TTC549 (cell line): Measurements from ENCODE around the gene CACNA1F.

Experiments used
- FAIRE-seq: peaks from 2 replicates; lab custom pipeline; 2012; peaks lifted over from hg19 to GRCh38; lab: Jason Lieb, UNC

CACNA1F gene

DNA sequence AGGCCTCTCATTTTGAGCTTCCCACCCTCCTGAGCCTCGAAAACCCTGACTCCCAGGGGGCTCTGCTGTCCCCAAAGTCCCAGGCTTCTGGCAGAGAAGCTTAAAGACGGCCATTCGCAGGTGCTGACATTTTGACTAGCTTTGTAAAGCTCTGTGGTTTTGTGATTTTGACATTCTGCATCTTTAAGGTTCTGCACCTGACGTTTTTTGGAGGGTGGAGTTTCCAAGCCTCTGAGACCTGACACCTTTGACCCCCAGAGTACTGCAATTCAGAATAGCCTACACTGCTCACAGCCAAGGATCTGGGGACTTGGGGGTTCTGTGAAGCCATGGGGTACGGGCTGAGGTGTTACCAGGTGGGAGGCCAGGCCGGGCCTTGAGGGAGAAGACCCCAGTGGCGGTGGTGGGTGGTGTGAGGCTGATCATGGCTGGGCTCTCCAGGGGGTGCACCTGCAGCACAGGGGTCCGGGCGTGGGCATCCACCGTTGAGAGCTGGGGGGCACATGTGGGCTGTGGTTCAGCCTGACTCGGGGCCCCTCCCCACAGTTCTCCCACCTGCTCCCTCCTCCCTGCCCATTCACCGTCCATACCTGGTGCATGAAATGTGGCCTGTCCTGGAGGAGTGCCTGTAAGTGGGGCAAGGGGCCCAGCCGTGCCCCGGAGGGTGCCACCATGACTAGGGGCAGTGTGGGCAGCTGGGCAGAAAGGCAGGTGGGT lies 24.1 kb upstream of the CACNA1F start:
- FAIRE-seq, result no peak

DNA sequence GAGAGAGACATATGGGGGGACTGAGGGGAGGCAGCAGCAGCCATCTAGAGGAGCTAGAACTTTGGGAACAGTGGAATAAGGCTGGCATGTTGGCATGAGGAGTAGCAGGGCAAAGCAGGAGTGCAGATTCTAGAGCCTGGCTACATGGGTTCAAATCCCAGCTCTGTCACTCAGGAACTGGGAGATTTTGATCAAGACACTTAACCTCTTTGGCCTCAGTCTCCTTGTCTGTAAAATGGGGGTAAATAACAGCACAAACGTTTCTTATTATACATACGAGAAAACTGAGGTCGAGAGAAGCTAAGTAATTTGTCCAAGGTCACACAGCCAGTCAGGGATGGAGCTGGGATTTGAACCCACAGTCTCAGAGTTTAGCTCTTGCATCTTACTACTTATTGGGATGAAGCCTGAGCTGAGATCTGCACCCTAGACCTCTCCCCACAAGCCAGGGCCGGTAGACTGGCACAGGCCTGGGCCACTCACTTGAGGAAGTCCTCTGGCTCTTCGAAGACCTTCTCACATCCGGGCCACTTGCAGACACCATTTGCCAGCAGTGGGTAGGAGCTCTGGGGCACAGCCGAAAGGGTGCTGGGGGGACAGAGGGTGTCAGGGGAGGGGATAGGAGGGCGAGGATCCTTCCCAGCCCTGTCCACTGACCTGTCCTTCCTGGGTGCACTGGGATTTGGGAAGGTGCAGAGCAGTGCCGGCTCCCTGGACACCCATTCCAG lies 23.3 kb upstream of the CACNA1F start:
- FAIRE-seq, result no peak

DNA sequence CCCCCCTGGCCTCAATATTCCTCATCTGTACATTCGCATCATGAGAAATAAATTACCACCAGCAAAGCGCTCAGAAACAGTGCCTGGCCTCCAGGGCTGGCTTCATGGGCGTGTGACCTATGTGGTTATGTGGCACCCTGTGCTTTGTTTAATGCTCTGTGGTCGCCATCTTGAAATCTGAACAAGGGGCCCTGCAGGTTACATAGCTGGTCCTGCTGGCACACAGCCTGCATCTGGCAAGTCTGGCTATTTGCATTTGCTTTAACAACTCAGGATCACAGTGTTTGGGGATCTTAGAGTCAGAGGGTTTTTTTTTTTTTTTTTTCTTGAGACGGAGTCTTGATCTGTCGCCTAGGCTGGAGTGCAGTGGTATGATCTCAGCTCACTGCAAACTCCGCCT lies 21.5 kb upstream of the CACNA1F start:
- no peak for FAIRE-seq

DNA sequence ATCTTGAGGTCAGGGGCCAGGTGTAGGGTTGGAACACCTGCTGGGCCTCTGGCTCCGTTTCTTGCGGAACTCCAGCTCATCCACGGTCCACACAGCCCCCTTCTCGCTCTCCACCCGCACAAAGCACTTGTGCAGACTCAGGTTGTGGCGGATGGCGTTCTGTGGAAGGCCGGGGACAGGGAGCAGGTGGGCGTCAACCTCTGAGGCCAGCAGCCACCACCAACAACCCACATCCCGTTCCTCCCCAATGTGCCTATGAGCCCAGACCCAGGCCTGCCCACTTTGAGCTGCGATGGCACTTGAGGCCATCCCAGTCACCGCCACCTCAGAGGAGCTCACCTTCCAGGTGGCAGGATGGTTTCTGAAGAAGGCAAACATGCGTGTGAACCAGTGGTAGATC lies 18.2 kb upstream of the CACNA1F start:
- no peak for FAIRE-seq

DNA sequence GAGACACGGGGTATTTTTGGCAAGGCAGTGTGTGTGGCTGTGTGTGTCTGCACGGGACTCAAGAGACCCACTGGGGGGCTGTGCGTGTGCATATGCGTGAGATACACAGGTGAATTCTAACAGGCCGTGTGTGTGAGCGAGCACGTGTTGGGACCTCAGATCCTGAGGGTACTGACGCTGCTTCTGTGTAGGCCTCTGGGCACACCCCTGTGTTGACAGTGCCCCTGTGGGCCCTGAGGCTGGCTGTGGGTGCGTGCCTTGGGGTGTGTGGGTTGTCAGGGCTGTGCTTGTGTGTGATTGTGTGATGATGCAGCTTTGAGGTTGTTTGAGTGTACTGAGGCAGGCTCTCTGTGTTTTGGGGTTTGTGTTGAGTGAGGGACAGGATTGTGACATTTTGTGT lies 17.4 kb upstream of the CACNA1F start:
- FAIRE-seq, result no peak

DNA sequence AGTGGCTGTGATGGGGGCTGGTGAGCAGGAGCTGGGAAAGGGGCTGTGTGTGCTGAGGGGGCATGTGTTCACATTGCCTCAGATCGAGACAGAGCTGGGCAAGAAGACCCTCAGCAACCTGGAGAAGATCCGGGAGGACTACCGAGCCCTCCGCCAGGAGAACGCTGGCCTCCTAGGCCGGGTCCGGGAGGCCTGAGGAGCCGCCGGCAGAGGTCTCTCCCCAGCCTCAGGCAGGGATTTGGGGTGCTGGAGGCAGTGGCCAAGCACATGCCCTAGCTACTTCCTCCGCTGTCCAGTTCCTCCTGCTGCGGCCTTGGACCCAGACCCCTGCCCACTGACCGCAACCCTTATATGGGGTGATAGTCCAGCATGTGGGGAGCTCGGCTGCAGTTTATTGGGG lies 16.9 kb upstream of the CACNA1F start:
- FAIRE-seq, result no peak

DNA sequence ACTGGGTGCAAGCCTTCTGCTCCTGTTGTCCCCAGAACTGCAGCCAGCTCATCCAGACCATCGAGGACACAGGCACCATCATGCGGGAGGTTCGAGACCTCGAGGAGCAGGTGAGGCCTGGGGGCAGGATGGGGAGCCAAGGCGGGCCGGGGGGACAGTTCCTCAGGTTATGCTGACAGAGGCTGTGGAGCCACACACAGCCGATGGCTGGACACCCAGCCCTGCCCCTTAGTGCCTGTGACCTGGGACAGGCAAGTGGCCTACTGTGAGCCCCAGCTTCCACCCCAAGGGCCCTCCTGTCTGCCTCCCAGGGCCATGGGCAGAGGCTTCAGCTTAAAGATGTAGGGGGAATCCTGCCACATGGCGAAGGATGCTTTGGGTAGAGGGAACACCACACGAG lies 16.5 kb upstream of the CACNA1F start:
- FAIRE-seq, result no peak

DNA sequence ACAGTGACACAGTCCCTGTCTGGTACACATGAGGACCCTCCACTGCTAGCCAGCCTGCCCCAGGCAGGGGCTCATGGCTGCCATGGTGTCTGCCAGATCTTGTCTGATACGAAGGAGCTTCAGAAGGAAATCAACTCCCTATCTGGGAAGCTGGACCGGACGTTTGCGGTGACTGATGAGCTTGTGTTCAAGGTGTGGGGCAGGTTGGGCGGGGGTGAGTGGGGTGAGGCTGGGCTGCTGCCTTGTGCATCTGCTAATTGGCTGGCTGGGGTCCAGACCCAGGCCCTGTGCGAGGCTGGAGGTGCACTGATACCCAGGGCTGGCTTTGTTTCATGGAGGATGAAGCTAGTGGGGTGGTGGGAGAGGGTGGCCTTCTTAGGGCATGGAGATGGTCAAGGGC lies 15.9 kb upstream of the CACNA1F start:
- no peak for FAIRE-seq

DNA sequence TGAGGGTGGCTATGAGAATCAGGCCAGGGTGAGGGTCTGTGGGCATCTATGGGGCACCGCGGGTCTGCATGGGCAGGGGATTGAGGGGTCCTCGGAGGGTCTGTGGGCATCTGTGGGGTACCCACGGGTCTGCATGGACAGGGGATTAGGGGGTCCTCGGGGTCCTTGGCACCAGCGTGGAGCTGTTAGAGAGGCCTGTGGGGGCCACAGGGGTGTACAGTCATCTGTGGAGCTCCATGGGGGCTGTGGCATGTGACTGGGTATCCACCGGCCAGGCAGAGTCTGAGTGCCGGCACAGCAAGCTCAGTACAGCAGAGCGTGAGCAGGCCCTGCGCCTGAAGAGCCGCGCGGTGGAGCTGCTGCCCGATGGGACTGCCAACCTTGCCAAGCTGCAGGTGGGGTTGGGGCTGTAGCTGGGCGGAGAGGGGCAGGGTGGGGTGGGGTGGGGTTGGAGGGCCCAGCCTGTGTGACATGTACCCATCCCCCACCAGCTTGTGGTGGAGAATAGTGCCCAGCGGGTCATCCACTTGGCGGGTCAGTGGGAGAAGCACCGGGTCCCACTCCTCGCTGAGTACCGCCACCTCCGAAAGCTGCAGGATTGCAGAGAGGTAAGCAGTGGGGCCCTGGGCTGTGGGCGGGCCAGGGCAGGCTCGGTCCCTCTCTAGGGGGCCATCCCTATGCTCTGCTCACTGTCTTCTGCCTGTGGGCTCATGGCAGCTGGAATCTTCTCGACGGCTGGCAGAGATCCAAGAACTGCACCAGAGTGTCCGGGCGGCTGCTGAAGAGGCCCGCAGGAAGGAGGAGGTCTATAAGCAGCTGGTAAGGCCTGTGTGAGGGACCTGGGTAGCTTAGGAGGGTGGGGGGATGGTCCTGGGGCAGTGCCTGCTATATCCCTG lies 15.0 kb upstream of the CACNA1F start:
- FAIRE-seq, result no peak

DNA sequence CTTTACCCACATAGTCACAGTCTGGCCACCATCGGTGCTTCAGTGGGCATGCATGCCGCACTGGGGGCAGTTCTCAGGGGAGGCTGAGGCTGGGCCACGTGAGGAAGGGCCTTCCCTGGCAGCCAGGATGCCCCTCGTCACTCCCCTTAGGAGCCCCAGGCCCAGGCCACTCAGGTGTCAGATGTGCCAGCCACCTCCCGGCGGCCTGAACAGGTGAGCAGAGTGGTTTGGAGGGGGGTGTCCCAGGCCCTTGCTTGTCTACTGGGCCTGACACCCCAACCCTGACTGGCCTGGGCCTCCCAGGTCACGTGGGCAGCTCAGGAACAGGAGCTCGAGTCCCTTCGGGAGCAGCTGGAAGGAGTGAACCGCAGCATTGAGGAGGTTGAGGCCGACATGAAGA lies 14.2 kb upstream of the CACNA1F start:
- no peak for FAIRE-seq

DNA sequence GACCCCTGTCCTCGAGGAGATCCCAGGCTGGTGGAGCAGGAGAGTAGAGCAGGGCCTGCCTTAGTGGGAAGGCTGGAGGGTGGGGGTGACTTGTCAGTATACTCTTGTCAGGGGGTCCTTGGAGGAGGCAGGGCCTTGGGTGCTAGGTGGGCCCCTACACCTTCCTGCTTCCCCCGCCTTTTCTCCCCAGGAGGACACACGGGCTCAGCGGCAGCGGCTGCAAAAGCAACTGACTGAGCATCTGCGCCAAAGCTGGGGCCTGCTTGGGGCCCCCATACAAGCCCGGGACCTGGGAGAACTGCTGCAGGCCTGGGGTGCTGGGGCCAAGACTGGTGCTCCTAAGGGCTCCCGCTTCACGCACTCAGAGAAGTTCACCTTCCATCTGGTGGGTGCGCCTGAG lies 13.4 kb upstream of the CACNA1F start:
- no peak for FAIRE-seq

DNA sequence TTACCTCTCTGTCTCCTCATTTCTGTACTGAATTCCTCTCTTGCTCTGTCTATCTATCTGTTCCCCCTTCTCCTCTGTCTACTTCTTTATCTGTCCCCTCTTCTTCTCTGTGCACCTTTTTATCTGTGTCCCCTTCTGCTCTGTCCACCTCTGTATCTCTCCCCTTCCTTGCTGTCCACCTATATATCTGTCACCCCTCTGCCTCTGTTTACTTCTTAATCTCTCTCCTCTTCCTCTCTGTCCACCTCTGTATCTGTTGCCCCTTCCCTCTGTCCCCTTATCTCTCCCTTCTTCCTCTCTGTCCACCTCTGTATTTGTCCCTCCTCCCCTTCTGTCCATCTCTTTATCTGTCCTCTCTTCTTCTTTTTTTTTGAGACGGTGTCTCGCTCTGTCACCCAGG lies 11.1 kb upstream of the CACNA1F start:
- FAIRE-seq, result no peak

DNA sequence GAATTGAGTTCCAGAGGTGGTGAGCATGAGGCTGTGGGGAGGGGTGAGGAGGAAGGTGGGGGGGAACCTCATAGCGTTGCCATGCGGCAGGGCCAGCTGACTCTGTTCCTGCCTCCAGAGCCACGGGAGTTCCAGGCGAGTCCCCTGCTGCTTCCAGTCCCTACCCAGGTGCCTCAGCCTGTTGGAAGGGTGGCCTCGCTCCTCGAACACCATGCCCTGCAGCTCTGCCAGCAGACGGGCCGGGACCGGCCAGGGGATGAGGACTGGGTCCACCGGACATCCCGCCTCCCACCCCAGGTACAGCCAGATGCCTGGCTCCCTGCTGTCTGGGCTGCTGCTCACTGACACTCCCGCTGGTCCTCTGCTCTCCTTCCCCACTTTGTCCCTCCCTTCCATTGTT lies 10.0 kb upstream of the CACNA1F start:
- FAIRE-seq, result no peak

DNA sequence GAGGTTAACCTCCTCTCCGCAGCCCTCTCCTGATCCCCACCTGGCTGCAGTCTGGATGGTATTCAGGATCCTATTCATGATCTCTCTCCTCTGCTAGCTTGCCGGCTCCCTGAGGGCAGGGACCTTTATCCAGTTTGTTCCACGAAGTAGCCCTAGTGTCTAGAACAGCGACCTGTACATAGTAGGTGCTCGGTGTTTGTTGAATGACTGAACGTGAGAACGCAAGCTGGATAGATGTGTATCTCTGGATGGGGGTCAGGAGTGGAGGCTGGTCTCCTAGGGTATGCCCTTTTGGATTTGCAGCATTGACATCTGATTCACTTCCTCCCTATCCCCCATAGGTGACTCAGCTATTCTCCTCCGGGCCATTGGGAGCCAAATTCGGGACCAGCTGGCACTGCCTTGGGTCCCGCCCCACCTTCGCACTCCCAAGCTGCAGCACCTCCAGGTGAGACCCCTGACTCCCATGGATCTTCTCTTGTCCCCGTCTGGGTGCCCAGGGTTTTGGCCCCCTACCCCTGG lies 9.5 kb upstream of the CACNA1F start:
- FAIRE-seq, result no peak

DNA sequence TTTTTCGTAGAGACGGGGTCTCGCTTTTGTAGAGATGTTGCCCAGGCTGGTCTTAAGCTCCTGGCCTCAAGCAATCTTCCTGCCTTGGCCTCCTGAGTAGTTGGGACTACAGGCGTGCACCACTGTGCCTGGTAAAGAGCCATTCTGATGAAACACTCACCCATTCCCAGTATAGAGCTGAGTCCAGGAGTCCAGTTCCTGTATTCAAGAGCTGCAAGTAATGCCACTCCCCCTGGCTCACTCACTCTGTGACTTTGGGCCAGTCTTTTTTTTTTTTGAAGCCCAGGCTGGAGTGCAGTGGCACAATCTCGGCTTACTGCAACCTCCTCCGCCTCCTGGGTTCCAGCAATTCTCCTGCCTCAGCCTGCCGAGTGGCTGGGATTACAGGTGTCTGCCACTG lies 5.6 kb upstream of the CACNA1F start:
- FAIRE-seq, result no peak

DNA sequence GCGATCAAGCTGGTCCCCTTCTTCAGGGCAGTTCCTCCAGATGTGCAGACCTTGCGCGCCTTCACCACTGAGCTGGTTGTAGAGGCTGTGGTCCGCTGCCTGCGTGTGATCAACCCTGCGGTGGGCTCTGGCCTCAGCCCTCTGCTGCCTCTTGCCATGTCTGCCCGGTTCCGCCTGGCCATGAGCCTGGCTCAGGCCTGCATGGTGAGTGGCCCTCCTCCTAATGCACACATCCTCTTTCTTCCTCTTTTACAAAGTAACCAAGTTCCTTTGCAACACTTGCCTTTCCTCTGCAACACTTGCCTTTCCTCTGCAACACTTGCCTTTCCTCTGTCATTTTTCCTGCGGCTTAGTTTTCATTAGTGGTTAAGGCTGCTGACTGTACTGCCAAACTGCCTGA lies 3.9 kb upstream of the CACNA1F start:
- no peak for FAIRE-seq

DNA sequence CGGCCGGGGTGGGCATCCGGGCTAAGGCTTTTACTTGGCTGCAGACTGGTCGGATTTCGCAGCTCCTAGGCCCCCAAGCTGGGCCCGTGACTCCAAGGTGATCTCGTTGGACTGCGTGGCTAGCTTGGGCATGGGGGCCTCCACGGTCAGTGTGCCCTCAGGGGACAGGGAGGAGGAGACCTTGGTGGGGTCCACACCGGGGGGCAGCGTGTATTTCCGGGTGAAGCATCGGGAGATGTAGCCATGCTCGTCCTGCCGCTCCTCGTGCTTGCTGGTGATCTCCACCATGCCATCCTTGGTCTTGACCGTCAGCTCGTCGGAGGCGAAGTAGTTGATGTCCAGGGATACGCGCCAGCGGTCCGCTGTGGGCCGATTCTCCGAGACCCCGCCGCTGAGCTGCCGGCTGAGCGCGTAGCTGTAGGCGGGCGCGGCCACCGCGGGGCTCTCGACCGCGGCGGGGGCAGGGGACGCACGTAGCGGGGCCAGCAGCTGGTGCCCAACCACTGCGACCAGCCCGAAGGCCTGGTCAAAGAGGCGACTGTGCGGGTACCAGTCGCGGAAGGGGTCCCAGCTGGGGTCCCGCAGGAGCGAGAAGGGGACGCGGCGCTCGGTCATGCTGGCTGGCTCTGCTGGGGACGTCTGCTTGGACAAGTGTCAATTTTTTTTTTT lies 881 bp upstream of the CACNA1F start:
- FAIRE-seq, result no peak

DNA sequence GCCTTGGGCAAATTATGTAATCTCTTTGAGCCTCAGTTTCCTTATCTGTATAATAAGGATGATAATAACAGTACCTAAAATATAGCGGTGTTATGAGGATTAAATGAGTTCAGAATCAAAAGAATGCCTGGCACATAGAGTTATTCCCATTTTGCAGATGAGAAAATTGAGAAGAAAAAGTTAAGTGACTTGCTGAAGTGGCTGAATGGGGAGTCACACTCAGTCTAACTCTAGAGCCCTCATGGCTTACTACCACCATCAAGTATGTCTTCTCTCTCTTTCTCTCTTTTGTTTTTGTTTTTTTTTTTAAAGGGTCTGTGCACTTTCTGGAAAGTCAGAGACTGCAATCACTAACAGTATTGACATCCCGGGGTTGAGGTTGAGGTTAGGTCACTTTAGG lies 615 bp downstream of the CACNA1F start:
- FAIRE-seq, result no peak

DNA sequence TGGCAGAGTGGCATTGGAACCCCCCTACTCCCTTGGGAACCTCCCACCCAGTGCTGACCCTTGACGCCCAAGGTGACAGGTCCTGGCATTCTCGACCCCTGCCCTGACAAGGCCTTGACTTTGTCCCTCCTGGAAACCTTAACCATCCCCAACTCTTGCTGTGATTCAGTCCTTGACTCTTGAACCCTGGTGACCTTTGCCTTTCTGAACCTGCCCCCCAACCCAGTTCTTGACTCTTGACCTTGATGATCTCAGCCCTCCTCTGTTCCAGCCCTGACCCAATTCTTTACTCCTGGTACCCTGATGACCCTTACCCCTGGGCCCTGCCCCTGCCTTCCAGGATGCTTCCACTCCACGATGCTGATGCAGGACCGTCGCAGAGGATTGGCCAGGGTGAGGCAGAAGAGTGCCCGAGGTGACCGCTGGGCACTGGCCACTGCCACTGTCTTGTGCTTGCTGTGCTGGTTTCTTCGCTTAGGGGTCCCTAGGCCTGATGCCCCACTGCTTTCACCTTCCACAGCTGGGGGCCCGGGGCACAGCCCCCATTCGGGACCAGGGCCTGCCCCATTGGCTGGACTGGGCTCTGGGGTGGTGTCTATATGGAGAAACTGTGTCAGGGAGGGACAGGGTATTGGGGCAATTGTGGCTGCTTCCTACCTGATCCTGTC lies 1.7 kb downstream of the CACNA1F start:
- no peak for FAIRE-seq

DNA sequence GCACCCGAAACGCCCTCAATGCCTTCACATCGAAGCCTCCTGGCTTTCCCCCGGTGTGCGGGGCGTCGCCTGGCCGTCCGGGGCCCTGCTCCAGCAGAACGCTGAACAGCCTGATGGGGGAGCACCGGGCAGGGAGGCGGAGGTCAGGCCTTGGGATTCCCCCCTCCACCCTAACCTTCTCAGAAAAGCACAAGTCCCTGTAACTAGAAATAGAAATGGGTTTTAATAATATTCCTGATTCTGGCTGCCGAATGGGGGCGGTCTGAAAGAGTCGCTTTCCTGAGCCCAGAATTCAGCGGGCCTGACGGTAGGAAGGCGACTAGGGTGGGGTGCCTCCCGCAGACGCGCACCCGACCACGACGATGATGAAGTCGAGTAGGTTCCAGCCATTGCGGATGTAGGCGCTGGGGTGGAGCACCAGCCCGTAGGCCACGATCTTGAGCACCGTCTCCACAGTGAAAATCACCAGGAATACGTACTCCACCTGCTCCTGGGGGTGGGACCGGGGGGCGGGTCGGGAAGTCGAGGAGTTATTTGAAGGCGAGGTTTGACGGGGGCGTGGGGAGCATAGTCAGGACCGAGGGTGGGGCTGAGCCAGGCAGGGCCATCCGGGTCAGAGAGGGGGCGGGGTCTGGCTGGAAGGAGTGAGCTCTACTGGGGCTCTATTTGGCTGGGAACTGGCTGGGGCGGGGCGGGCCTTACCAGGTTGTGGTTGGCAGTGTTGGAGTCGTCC lies 2.5 kb downstream of the CACNA1F start:
- no peak for FAIRE-seq

DNA sequence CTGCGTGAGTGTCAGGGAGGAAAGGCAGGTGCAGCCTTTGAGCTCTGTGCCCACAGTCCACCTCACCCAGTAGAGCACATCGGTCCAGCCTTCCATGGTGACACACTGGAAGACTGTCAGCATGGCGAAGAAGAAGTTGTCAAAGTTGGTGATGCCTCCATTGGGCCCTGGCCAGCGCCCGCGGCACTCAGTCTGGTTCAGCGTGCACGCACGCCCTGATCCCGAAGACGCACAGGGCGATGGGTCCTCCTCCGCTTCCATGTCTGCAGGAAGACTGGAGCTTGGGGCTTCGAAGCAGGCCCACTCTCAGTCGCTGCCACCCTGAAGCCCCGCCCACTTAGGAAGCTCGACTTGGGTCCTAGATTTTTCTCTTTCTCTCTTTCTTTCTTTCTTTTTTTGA lies 5.0 kb downstream of the CACNA1F start:
- FAIRE-seq, result no peak
